ENCODE data around the gene SLC1A2.
"Not testable (repeated sequence)": the region's sequence is repeated elsewhere in the genome, so short reads cannot be mapped to it uniquely, and the experiment has no call there.

Gene SLC1A2

DNA sequence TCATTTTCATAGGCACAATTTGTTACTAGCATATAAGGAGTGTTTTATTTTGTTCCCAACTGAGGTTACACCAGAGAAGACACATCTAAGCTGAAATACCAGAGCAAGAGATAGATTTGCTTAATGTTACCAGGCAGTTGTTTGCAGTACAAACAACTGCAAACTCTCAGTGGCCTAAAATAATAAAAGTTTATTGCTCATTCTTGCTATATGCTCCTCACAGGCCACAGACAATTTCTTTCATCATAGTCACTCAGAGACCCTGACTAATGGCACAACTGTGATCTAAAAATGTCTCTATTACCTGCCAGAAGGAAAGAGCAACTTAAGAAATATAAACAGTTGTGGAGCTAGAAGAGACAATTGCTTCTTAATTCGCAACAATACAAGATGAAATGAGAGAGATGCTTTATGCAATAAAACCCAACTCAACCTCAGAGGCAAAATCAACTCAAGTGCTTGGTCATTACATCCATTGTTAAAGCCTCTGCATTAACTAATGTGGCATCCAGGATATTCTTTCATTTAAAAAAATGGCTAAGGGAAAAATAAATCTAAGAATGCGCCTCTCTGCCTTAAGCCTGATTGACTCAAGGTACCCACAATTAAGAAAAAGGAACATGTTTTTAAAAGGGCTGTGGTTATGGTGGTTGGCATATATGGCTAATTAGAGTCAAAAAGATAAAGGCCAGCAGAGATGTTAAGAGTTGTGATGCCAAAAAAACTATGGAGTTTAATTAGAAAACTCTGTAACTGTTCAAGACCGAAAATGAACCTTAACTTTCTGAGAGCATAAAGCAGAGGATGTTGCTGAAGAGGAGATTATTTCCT lies 176.7 kb downstream of the SLC1A2 start:
- DNase-seq (ENCODE audit: low read depth in 2 of 2) = no peak

DNA sequence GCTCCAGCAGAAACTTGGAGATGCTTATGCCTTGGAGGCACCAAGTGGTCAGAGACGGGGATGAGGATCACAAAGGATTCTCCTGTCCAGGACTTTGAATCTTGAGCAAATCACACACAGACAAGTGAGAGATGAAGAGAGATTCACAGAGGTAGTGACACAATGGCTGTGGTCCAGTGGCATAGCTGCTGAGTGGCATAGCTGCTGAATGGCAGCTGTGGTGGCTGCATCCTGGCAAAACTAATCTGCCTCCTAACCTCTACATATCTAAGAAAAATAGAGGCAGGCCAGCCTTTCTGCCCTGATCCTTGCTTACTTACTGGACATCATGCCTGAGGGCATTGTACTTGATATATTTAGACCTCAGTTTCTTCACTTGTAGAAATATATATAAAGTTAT lies 177.8 kb downstream of the SLC1A2 start:
- DNase-seq (ENCODE audit: low read depth in 2 of 2) = no peak

DNA sequence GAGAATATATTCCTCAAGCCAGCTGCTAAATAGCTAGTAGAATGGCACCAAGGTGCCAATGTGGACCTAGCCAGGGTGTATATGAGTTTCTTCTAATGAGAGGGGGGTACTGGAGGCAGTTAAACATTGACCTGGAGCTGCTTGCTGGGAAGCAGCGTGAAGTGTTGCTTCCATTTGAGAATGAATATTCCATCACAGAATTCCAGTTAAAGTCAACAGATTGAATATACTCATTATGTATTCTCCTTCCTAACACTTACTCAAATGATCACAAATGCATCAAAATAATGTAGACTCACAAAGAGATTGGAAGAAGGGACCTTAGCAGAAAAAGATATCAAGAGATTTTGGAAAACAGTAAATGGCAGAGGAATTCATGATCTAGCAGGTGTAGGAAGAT lies 178.3 kb downstream of the SLC1A2 start:
- DNase-seq (ENCODE audit: low read depth in 2 of 2) = no peak

DNA sequence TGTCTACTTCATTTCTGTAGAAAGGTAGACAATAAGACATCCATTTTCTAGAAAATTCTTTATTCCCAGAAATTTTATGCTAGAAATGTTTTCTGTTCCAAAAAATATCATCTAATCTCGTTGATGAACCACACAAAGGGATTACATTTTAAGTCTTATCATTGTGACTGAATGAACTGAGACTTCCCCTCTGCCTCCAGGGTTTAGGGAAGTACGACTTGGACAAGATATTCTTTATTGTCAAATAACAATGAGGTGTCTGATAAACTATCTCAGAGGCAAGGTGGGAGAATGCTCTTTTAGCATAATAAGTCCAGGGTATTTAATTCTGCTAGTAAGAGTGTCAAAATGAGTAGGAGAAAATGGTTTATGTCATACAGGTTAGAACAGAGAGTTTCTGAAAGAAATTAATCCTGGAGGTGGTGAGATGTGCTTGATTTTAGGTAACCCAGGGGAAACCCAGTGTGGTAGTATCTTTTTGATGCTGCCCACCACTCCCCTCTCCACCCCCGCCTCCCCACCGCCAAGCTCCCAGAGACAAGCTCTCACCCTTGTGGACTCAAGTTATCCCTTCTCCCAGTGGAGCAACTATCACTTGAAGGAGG lies 179.8 kb downstream of the SLC1A2 start:
- DNase-seq (ENCODE audit: low read depth in 2 of 2) = no peak

DNA sequence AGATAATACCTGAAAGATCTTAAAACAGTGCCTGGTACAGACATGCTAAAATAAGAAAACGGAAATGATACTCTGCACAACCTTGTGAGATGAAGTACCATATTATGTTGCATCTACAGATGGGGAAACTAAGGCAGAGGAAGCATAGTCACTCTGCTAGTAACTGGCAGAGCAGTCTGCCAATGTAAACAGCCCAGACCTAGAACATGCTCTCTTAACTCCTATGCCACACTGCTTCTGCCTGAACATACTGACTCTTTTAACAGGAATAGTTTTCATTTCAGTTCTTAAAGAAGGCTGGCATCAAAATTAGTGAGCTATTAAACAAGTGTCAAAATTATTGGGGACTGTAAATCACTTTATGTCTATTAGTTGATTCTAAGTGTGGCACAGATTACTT lies 180.5 kb downstream of the SLC1A2 start:
- no peak for DNase-seq (ENCODE audit: low read depth in 2 of 2)

DNA sequence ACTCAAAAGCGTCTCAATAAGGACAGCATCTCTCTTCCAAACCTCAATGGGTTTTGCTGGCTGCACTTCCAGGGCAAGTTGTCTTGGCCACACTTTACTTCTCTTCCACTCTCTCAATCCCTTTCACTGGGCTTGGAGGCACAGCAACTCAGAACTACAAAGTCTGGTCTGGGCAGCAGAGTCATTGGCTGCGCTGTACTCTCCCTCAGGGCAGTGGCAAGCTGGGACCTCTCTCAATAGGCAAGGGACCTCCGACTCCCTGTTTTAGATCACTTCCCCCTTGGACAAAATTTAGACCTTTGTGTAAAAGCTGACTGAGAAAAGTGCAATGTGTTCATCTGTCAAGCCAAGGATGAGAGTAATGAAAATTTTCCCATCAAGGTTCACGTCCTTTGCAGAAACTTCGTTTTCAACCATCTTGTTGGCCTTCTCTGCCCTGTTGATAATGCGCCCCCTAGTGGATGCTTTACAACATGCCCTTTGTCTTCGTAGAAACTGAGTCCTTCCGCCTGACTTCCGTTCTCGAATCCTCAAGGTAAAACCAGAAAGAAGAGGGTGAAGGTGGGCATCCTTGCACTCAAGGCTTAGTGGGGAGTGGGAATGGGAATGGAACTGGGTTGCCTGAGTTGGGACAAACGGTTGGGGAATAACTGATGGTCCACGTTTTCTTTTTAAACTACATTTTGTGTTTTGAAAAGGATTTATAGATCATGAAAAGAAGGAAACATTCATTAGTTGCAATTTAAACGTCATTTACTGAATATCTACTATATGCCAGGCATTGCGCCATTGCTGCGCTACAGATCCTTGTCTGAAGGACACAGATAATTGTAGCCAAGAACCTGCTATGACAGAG lies 181.3 kb downstream of the SLC1A2 start:
- DNase-seq (ENCODE audit: low read depth in 2 of 2) = peak in 1 of 2 donors; percentile 54

DNA sequence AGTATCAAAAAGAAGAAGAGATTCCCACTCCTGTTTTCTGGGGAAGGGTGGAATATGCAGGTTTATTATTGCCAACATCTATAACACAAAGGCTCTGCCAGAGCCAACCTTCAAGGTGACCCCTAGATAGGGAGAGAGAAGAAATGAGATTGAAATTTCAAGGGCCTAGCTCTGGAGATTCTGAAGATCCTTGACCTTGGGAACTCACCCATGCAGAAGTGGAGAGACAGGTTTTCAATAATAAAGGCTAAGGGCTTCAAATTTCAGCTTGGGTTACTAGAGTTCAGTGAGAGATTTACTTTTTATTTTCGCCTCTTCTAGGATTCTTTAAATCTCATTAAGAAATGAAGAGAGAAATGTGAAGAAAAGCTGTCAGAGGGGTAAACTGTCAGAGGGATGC lies 182.0 kb downstream of the SLC1A2 start:
- no peak for DNase-seq (ENCODE audit: low read depth in 2 of 2)

DNA sequence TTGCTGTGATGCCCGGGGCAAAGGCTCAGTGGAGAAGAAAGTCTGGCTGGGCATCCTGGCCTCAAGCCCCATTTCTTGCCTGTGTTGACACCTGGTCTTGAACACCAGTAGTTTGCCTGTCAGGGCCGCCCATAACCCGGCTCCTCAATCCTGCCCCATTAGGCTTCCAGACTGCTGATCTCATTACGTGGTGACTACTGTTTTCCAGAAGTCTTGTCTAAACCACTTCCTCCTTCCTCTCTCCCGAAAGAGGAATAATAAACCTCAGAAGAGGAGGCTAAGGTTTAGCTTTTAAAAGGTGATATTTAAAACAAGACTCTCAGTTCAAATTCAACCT lies 182.7 kb downstream of the SLC1A2 start:
- DNase-seq (ENCODE audit: low read depth in 2 of 2) = no peak

DNA sequence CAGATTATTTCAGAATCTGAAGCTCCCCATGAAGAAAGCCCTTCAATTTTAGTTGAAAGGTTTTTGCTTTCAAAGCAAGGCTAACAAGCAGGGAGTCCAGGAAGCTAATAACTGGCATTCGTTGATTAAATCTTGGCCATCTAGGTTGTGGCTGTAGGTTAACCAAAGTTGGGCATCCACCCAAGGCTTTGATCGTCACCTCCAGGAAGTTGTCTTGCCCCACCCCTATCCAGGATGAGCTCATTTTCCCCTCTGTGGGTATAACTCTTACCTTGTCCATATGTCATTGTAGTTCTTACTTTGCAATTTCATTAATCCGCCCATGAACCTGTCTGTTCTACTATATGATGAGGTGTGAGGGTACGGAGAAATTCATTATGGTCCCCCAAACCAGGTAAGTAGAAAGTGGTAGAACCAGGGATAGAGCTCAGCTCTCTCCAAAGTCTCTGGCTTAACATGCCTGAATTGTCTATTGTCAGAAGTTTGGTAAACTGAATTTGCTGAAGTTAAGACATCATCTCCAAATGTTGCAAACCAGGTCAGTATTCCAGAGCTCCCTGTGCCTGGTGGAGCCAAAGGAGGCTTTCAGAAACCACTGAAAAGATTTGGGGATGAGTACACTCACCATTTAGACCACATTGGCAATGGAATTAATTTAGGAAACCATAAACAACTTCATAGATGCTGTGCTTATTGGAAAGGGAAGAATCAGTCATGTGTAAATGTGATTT lies 183.3 kb downstream of the SLC1A2 start:
- peak in 1 of 2 donors; percentile 34 for DNase-seq (ENCODE audit: low read depth in 2 of 2)

DNA sequence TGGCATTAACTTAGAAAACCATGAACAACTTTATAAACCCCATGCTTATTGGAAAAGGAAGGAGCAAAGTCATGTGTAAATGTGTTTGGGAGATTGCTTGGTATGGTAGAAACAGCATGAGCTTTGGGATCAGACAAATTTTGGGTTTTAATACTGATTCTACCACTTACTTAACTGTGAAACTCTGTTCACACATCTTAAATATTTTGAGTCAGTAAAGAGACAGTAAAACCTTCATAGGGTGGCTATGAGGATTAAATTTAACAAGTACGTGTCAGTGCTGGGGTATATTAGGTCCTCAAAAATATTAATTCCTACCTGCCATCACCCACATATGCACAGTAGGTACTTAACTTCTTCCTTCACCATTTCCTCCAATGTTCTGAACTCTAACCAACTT lies 183.9 kb downstream of the SLC1A2 start:
- DNase-seq (ENCODE audit: low read depth in 2 of 2) = no peak

DNA sequence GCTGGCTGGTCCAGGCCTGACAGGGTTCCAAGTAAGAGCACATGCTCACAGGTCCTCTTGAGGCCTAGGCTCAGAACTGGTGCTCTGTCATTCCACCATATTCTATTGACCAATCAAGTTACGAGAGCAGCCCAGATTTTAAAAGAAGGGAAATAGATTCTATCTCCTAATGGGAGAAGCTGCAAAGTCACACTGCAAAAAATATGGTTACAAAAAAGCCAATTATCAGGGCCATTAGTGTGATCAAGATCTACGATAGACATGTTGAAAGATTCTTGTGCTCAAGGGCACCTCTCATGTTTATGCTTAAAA lies 184.2 kb downstream of the SLC1A2 start:
- no peak for DNase-seq (ENCODE audit: low read depth in 2 of 2)

DNA sequence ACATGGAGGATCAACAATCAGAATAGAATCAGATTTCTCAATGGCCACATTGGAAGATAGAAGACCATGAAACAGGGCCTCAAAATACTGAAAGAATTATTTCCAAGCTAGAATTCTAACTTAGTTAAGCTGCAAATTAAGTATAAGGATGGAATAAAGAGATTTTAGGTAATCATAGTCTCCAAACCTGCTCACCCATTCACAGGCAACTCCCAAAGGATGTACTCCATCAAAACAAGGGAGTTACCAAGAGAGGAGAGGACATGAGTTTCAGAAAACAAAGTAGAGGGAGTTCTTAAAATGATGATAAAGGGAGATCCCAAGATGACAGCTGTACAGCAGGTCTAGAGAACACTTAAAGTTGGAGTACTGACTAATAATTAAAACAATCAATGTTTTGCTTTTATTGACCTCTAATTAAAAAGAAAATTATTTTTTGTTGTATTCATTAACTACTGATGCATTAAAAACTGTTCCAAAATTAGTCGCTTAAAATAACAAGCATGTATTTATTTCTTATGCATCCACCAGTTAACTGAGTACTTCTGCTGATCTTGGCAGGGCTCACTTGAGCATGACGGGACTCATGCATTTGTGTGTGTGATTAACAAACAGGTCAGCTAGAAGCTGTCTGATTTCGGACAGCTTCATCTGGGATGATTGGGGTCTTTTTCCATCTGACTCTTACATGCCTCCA lies 184.8 kb downstream of the SLC1A2 start:
- DNase-seq (ENCODE audit: low read depth in 2 of 2) = no peak

DNA sequence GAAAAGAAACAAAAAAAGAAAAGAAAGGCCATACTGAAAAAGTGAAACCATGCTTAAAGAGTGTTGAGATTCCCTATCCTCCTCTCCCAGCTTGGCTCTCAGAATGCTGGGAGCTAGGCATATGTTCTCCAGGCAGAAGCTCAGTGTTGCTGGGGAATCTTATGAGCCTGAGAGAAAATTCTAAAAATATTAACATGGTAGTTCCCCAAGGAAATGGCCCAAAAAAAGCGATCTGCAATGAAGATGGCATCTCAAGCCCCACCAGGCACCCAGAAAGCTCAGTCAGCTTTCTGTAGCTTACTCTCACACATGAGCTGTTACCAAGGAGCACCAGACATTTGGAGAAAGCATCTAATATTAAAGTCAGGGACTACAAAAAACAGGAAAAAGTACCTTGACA lies 185.8 kb downstream of the SLC1A2 start:
- DNase-seq (ENCODE audit: low read depth in 2 of 2) = no peak

DNA sequence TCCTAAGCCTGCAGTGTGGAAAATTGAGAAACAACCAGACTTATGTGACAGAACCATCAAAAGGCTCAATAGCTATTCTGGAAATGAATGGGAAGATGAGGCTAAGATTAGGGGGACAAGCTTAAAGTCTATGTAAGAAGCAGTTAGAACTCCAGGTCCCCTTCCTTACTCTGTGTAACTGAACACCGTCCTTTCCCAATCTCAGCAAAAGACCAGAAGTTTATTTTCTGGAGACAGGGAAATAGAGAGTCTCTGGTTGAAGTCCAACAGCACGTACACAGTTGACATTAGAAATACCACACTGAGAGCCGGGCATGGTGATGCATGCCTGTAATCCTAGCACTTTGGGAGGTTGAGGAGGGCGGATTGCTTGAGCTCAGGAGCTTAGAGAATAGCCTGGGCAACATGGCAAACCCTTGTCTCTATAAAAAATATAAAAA lies 186.4 kb downstream of the SLC1A2 start:
- no peak for DNase-seq (ENCODE audit: low read depth in 2 of 2)

DNA sequence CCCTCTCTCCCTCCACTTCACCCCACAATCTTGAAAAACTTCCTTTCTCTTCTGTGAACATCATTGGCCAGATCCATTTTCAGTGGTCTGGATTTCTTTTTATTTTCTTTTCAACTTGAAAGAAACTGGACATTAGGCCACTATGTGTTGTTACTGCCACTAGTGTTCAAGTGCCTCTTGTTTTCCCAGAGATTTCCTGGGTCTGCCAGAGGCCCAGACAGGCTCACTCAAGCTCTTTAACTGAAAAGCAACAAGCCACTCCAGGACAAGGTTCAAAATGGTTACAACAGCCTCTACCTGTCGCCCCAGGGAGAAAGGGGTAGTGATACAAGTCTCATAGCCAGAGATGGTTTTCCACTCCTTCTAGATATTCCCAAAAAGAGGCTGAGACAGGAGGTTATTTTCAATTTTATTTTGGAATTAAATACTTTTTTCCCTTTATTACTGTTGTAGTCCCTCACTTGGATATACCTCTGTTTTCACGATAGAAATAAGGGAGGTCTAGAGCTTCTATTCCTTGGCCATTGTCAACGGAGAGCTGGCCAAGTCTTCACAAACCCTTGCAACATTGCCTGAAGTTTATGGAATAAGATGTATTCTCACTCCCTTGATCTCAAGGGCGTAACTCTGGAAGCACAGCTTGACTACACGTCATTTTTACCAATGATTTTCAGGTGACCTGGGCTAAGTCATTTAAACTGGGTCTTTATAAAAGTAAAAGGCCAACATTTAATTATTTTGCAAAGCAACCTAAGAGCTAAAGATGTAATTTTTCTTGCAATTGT lies 188.1 kb downstream of the SLC1A2 start:
- DNase-seq (ENCODE audit: low read depth in 2 of 2) = no peak

DNA sequence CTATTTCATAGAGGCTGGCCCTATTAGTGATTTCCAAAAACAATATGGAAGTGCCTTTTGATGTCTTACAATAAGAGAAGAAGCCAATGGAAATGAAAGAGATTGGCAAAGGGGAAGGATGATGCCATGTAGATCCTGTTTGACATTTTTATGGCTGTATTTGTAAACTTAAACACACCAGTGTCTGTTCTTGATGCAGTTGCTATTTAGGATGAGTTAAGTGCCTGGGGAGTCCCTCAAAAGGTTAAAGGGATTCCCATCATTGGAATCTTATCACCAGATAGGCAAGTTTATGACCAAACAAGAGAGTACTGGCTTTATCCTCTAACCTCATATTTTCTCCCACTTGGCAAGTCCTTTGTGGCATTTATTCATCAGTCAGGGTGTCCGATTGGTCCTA lies 189.0 kb downstream of the SLC1A2 start:
- DNase-seq (ENCODE audit: low read depth in 2 of 2) = no peak

DNA sequence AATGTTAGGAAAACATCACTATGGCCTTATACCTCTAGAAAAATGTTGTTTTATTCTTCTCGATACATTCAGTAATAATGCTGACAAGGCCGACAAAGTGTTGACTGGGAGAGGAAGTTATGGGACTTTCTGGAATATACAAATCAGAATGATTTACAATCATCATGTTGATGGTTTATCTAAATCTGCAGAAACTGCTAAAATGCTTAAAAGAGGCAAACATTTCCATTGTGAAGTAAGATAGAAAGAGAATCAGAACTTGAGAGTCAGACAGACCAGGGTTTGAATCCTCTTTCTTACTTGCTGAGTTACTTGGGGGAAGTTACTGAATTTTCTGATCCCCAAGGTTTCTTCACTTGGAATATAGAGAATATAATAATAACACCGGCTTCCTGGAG lies 191.0 kb downstream of the SLC1A2 start:
- no peak for DNase-seq (ENCODE audit: low read depth in 2 of 2)

DNA sequence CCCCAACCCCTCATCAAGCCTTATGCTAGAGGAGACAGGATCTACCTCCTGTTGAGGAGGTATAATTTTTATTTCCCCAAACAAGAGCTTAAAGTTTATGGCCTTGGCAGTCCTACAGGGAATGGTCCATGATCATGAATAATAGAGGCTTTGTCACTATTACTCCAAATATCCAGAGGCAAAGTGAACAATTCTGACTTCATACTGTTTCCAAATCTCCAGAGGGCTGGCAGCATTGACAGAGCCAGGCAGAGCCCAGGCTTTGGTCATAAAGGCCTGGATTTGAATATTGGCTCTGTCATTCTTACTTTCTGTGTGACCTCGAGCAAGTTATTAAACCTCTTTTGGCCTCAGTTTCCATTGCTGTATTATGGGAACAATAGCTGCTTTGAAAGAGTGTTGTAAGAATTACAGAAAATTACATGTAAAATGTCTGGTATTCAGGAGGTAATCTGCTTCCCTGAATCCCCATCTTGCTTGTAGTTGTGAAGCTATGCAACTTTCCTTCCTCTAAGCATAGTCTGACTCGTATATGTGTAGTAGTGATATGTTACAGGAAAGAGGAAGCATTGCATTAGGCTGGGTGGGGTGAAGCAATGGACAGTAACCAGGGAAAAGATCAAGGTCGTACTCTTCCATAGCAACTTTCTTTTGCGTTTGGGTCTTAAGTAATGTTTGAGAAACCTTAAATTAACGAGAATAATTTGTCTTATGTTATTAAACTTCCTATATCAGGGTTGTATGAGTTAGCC lies 191.6 kb downstream of the SLC1A2 start:
- DNase-seq (ENCODE audit: low read depth in 2 of 2) = no peak

DNA sequence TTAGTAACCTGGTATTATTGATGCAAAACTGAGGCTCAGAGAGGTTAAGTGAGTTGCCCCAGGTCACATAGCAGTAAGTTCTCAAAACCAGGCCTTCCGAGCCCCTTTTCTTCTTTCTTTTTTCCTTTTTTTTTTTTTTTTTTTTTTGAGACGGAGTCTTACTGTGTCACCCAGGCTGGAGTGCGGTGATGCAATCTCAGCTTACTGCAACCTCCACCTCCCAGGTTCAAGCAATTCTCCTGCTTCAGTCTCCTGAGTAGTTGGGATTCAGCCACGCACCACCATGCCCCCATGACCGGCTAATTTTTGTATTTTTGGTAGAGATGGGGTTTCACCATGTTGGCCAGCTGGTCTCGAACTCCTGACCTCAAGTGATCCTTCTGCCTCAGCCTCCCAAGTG lies 192.6 kb downstream of the SLC1A2 start:
- DNase-seq (ENCODE audit: low read depth in 2 of 2) = not testable (repeated sequence)

DNA sequence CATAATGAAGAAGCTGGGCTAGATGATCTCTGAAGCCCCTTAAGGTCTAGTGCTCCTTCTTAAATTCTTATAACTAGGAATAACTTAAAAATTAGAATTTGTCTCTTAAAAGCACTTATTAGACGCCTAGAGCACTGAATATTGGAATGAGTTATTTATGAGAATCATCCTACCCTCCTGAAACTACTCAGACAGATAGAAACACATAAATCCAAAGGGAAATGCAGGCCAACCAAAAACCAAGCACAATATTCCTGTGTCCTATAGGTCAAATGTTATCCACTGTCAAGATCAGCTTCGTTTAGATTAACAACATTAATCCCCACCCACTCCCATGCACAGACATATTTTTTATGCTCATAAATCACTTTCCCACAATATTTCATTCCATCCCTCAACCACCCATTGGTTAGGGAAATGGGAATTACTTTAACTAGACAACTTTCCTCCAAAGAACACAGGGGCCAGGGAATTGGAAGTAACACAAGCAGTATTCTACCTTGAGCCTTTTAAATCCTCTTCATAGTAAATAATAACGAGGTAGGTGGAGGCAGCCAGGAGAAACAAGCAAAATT lies 193.3 kb downstream of the SLC1A2 start:
- DNase-seq (ENCODE audit: low read depth in 2 of 2) = no peak
